ENCODE measurements around the gene MLLT3. TPM values are rescaled to one million over a fixed set of nuclear protein-coding genes. Genes with fewer than 3 reads are reported as not detected.
A peak's percentile ranks its signal among the peaks of the same experiment; 100 is the strongest.

MLLT3 gene
- total RNA-seq, 2 experiments from 2014 or later, result 112 to 114 TPM

DNA sequence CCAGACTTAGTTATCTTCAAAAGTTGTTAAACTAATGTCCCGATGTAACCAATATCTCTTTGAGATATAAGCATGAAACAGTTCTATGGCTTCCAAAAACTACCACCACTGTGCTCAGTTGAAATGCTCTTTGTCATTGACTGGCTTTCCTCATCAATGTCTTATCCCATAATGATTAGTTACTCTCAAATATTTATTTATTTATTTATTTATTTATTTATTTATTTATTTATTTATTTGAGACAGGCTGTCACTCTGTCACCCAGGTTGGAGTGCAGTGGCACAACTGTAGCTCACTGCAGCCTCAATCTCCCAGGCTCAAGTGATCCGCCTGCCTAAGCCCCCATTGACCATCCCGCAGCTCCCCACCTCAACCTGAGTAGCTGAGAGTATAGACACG is 28.0 kb upstream of the MLLT3 start:
- ChIA-PET CTCF (interaction anchor here (1.1 kb wide), 1 partner anchor 291 kb away, joined by 3 read pairs; no protein-coding TSS in a partner anchor), POLR2A (no interaction called here)
- Mint-ChIP-seq H3K27ac (no peak overlapping the region), H3K9me3 (ENCODE audit: insufficient read depth) (no peaks in the 10 kb centered on the region), H3K36me3 (ENCODE audit: low read depth) (no peaks in the 10 kb centered on the region), H3K4me1 (ENCODE audit: low read depth) (no peaks in the 10 kb centered on the region), H3K4me3 (no peak overlapping the region), H3K27me3 (ENCODE audit: low read depth) (peaks cover 9% of the 10 kb centered on the region)
- ATAC-seq, result no peak
- DNase-seq, result no peak

DNA sequence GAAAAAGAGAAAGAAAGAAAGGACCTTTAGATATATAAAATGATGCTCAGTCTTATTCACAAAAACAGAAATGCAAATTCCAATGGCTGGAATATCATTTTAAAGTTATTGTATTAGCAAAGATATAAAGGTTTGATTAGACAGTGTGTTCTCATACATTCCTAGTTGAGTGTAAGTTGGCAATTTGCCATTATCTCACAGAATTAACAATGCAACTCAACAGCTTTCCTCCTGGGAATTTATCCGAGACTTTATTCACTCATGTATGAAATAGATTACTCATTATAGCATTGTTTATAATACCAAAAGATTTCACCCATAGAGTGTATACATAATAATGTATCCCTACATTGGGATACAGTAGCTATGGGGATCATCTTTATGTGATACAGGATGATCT is 27.1 kb upstream of the MLLT3 start:
- ChIA-PET POLR2A (no interaction called here), CTCF (interaction anchor here (1.1 kb wide), 1 partner anchor 292 kb away, joined by 3 read pairs; no protein-coding TSS in a partner anchor)
- no peaks in the 10 kb centered on the region for H3K9me3 Mint-ChIP-seq (ENCODE audit: insufficient read depth)
- H3K36me3 Mint-ChIP-seq (ENCODE audit: low read depth), result no peaks in the 10 kb centered on the region
- H3K4me1 Mint-ChIP-seq (ENCODE audit: low read depth), result no peaks in the 10 kb centered on the region
- peaks cover 9% of the 10 kb centered on the region for H3K27me3 Mint-ChIP-seq (ENCODE audit: low read depth)
- no peak overlapping the region for H3K27ac Mint-ChIP-seq
- no peak for DNase-seq
- no peak for ATAC-seq
- no peak overlapping the region for H3K4me3 Mint-ChIP-seq

DNA sequence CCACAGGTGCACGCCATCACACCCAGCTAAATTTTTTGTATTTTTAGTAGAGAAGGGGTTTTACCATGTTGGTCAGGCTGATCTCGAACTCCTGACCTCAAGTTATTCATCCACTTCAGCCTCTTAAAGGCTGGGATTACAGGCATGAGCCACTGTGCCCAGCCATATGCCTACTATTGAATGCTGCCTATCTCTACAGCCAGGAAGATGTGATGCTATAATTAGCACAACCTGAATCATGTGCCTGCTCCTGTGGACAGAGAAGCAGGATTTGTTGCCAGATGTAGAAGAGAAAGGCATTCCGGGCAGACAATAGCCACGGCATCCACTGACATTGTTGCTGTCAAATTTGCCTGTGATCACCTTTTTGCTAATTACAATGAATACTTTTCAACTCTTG is 24.4 kb upstream of the MLLT3 start:
- Mint-ChIP-seq H3K27me3 (ENCODE audit: low read depth) (peaks cover 9% of the 10 kb centered on the region), H3K27ac (no peak overlapping the region), H3K4me3 (no peak overlapping the region), H3K9me3 (ENCODE audit: insufficient read depth) (no peaks in the 10 kb centered on the region), H3K36me3 (ENCODE audit: low read depth) (no peaks in the 10 kb centered on the region), H3K4me1 (ENCODE audit: low read depth) (peaks cover 3% of the 10 kb centered on the region)
- DNase-seq (no peak), ATAC-seq (no peak)
- POLR2A ChIA-PET, result no interaction called here
- CTCF ChIA-PET, result no interaction called here

DNA sequence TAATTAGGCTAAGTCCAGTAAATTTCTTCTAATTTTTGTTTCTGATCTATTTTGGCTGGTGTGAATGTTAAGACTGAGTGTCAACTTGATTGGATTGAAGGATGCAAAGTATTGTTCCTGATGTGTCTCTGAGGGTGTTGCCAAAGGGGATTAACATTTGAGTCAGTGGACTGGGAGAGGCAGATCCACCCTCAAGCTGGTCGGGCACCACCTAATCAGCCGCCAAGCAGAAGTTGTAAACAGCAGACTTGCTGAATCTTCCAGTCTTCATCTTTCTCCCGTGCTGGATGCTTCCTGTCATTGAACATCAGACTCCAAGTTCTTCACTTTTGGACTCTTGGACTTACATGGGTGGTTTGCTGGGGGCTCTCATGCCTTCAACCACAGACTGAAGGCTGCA is 21.4 kb upstream of the MLLT3 start:
- no peak overlapping the region for H3K4me3 Mint-ChIP-seq
- POLR2A ChIA-PET, result no interaction called here
- peaks cover 1% of the 10 kb centered on the region for H3K36me3 Mint-ChIP-seq (ENCODE audit: low read depth)
- CTCF ChIA-PET, result interaction anchor here (1.6 kb wide), 1 partner anchor 18 kb away, joined by 7 read pairs; no protein-coding TSS in a partner anchor
- DNase-seq, result no peak
- peaks cover 9% of the 10 kb centered on the region for H3K27me3 Mint-ChIP-seq (ENCODE audit: low read depth)
- no peaks in the 10 kb centered on the region for H3K9me3 Mint-ChIP-seq (ENCODE audit: insufficient read depth)
- H3K27ac Mint-ChIP-seq, result no peak overlapping the region
- ATAC-seq, result no peak
- H3K4me1 Mint-ChIP-seq (ENCODE audit: low read depth), result peaks cover 16% of the 10 kb centered on the region

DNA sequence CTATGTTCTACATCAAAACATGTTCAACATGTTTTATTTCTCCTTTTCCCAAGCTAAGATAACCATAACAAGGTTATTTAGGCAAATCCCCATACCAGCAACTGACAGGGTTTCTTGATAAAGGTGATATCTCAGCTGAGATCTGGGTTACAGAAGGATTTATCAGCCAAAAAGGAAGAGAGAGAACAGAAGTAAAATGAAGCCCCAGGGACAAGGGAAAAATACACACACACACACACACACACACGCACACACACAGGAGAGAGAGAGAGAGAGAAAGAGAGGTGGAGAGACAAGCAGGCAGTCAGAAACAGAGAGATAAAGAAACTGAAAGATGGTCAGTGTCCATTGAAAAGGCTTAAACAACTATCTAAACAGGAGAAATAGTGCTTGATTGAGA is 19.7 kb upstream of the MLLT3 start:
- Mint-ChIP-seq H3K4me1 (ENCODE audit: low read depth) (peaks cover 16% of the 10 kb centered on the region), H3K9me3 (ENCODE audit: insufficient read depth) (no peaks in the 10 kb centered on the region), H3K4me3 (no peak overlapping the region), H3K36me3 (ENCODE audit: low read depth) (peaks cover 1% of the 10 kb centered on the region), H3K27me3 (ENCODE audit: low read depth) (peaks cover 9% of the 10 kb centered on the region), H3K27ac (no peak overlapping the region)
- ChIA-PET CTCF (no interaction called here), POLR2A (interaction anchor here (0.9 kb wide), 1 partner anchor 42 kb away, joined by 3 read pairs; the partner anchor contains the start of gene FOCAD)
- ATAC-seq, result no peak
- no peak for DNase-seq

DNA sequence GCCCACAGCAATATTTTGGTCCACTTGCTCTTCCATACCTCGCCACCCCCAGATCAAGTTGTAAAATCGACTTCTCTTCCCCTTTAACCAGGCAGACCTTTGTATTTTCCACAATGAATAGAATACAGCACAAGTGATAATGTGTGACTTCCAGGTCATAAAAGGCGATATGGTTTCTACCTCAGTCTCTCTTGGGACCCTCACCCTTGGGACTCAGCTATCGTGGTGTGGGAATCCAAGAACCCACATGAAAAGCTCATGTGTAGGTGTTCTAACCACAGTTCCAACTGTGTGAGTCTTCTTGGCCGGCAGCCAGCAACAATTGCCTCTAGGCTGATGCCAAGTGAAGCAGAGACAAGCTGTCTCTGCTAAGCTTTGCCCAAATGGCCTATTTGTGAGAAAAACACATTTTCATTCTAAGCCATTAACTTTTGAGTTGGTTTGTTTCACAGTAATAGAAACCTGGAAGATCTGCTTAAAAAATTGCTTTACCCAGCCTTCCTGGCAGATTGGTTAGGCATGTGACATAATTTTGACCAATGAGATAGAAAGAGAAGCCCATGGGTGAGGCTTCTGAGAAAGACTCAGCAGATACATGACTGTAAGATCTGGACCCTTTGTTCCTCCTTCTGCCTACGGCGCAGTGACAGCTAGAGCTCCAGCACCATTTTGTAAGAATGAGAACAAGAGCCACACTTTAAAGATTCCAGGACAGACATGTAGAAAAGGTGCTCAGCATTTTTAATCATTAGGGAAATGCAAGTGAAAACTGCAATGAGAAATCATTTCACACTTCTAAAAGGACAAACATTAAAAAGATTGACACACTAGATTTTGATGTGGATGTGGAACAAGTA is 18.3 kb upstream of the MLLT3 start:
- Mint-ChIP-seq H3K9me3 (ENCODE audit: insufficient read depth) (no peaks in the 10 kb centered on the region), H3K36me3 (ENCODE audit: low read depth) (peaks cover 1% of the 10 kb centered on the region), H3K4me1 (ENCODE audit: low read depth) (peaks cover 16% of the 10 kb centered on the region), H3K4me3 (no peak overlapping the region), H3K27ac (peak overlapping the region; percentile 73), H3K27me3 (ENCODE audit: low read depth) (peaks cover 5% of the 10 kb centered on the region)
- ChIA-PET CTCF (interaction anchor here (0.9 to 1.3 kb wide), 5 partner anchors 16 to 301 kb away, joined by 3 to 6 read pairs (median 3); partner anchors contain the start of gene FOCAD), POLR2A (interaction anchor here (1.4 kb wide), 1 partner anchor 18 kb away, joined by 3 read pairs; no protein-coding TSS in a partner anchor)
- ATAC-seq, result peak; percentile 91
- DNase-seq, result peak; percentile 68

DNA sequence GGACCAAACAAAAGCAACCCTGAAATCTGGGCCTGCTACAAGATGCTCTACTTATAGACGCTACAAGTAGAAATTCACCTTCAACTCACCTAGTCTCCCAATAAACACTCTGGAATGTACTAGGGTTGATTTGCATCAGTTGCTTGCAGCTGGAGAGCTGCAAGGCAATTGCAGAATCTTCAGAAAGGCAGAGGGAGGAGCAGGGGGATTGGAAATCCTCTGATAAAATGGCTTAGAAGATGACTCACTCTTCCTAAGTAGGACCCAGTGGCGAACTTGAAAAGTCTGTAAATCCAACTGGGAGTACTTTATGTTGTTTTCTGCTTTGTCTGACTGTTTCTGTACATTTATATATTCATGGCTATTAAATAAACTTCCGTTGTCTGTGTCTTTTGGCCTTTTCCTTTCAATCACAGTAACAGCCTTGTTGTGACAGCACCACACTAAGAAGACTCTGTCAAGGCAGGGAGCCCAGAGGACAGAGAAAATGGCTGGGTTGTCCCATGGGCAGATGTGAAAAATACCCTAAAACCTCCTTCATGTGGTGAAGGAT is 14.7 kb upstream of the MLLT3 start:
- H3K9me3 Mint-ChIP-seq (ENCODE audit: insufficient read depth), result no peaks in the 10 kb centered on the region
- ChIA-PET POLR2A (no interaction called here), CTCF (interaction anchor here (1.7 to 2.2 kb wide), 2 partner anchors 12 kb away, joined by 5 to 8 read pairs; no protein-coding TSS in a partner anchor)
- H3K27me3 Mint-ChIP-seq (ENCODE audit: low read depth), result peaks cover 5% of the 10 kb centered on the region
- ATAC-seq (no peak), DNase-seq (no peak)
- H3K4me3 Mint-ChIP-seq, result no peak overlapping the region
- H3K4me1 Mint-ChIP-seq (ENCODE audit: low read depth), result peaks cover 15% of the 10 kb centered on the region
- peaks cover 1% of the 10 kb centered on the region for H3K36me3 Mint-ChIP-seq (ENCODE audit: low read depth)
- H3K27ac Mint-ChIP-seq, result no peak overlapping the region

DNA sequence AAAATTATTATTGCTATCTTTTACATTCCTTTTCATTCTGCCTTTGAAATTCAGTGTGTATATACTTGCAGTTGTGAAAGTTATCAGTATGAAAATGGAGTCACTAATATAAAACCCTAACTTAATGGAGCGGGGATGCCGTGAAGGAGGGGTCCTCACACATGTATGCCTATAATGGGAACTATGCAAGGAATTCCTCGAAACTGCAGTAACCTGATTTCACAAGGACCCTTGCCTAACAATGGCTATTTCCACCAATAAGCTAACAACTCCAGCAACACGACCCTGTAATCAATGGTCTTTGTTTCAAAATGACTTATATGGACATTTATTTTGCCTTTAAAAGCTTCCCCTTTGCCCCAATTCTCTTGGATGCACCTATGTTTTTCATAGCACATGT is 12.6 kb upstream of the MLLT3 start:
- Mint-ChIP-seq H3K4me1 (ENCODE audit: low read depth) (peaks cover 4% of the 10 kb centered on the region), H3K4me3 (no peak overlapping the region), H3K36me3 (ENCODE audit: low read depth) (no peaks in the 10 kb centered on the region), H3K9me3 (ENCODE audit: insufficient read depth) (no peaks in the 10 kb centered on the region), H3K27me3 (ENCODE audit: low read depth) (peaks cover 18% of the 10 kb centered on the region), H3K27ac (no peak overlapping the region)
- POLR2A ChIA-PET, result no interaction called here
- DNase-seq (no peak), ATAC-seq (no peak)
- CTCF ChIA-PET, result interaction anchor here (2.2 kb wide), 1 partner anchor 10 kb away, joined by 8 read pairs; no protein-coding TSS in a partner anchor

DNA sequence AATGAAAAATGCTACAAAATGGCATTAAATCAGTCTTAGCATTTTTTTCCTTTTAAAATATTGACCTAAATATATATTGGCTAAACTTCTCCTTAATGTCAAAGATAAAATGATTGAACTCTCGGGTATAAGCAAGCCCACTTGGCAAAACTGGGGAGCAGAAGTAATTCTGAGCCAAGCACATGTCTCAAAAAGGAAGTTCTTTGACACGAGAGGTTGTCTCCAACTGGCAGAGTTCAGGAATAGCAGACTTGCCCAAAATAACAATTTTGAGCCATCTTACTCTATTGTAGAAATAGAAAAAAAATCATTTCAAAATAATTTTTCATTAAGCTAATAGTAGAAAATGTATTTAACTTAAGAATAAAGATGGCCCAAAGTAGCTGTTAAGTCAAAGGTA is 10.4 kb upstream of the MLLT3 start:
- Mint-ChIP-seq H3K4me1 (ENCODE audit: low read depth) (peaks cover 2% of the 10 kb centered on the region), H3K4me3 (no peak overlapping the region), H3K27me3 (ENCODE audit: low read depth) (peaks cover 17% of the 10 kb centered on the region), H3K36me3 (ENCODE audit: low read depth) (no peaks in the 10 kb centered on the region), H3K9me3 (ENCODE audit: insufficient read depth) (no peaks in the 10 kb centered on the region), H3K27ac (no peak overlapping the region)
- no peak for ATAC-seq
- DNase-seq, result no peak
- ChIA-PET CTCF (interaction anchor here (1.7 kb wide), 1 partner anchor 309 kb away, joined by 5 read pairs; no protein-coding TSS in a partner anchor), POLR2A (interaction anchor here (1.1 kb wide), 1 partner anchor 11 kb away, joined by 5 read pairs; no protein-coding TSS in a partner anchor)

DNA sequence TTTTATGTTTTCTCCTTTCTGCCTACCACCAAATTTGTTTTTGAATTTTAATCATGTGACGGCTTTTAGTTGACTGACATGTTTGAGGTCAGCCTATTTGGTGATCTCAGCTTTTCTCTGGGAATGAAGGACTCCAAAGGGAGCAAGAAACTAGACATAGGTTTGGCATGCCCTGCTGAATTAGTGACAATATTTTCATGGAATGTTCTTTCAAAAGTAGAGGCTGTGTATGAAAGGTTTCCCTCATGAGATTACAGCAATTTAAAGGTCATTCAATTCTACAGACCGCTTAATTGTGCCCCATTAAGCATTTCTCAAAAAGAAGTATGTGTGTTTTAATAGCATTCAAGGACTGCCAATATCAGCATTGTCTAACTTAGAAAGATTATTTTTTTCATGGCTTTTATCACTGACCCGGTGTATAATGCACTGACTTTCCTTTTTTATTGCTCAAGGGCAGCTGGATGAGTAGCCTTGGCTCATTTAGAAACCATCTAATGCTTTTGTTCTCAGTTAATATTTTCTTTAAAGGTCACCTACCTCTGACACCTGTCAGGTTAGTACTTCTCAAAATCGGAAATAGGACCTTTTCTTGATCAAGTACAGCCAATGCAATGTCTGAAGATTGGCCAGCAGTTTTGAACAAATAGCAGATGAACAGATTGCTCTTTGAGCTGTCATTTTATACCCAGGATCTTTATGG is 8.1 kb upstream of the MLLT3 start:
- DNase-seq, result no peak
- H3K36me3 Mint-ChIP-seq (ENCODE audit: low read depth), result no peaks in the 10 kb centered on the region
- H3K27me3 Mint-ChIP-seq (ENCODE audit: low read depth), result peaks cover 19% of the 10 kb centered on the region
- POLR2A ChIA-PET, result no interaction called here
- H3K4me3 Mint-ChIP-seq, result no peak overlapping the region
- CTCF ChIA-PET, result interaction anchor here (1.1 to 1.2 kb wide), 2 partner anchors 310 to 481 kb away, joined by 3 read pairs; no protein-coding TSS in a partner anchor
- H3K9me3 Mint-ChIP-seq (ENCODE audit: insufficient read depth), result no peaks in the 10 kb centered on the region
- H3K27ac Mint-ChIP-seq, result no peak overlapping the region
- H3K4me1 Mint-ChIP-seq (ENCODE audit: low read depth), result peaks cover 2% of the 10 kb centered on the region
- no peak for ATAC-seq

DNA sequence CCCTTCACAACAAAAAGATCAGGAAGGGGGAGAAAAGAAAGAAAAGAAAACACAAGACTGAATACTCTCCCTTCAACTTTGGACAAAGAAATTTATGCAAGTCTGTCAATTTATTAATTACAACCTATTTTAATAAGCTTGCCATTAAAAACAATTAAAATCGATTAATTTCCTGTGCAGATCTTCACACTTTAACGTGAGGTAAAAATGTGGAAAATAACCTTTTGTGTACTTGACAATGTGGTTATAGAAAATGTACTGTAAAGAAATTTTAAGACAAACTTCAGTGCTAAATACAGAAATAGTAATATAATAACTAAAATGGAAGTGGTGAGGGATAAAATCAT is 2.7 kb upstream of the MLLT3 start:
- ATAC-seq, result no peak
- Mint-ChIP-seq H3K36me3 (ENCODE audit: low read depth) (peaks cover 16% of the 10 kb centered on the region), H3K27me3 (ENCODE audit: low read depth) (peaks cover 4% of the 10 kb centered on the region), H3K4me3 (peak overlapping the region; percentile 94), H3K4me1 (ENCODE audit: low read depth) (peaks cover 15% of the 10 kb centered on the region), H3K27ac (peak overlapping the region; percentile 94), H3K9me3 (ENCODE audit: insufficient read depth) (no peaks in the 10 kb centered on the region)
- ChIA-PET CTCF (interaction anchor here (0.7 to 6.6 kb wide), 37 partner anchors 11 to 698 kb away, joined by 3 to 115 read pairs (median 5); partner anchors contain the start of gene FOCAD), POLR2A (interaction anchor here (0.6 to 1.2 kb wide), 3 partner anchors 60 to 371 kb away, joined by 3 to 6 read pairs (median 3); partner anchors contain the start of gene FOCAD)
- DNase-seq, result no peak
